B cell (primary cell): ENCODE data around the gene HOXD9. TPM values are rescaled to one million over a fixed set of nuclear protein-coding genes. Genes with fewer than 3 reads are reported as not detected.

Experiments used
- ATAC-seq: fragments of 200-7000 bp; cut with Tn5 transposase; one replicate; pipeline ENCODE4 v1.10.0; 2021; ENCODE audit warnings: low read depth, mild to moderate bottlenecking, moderate number of reproducible peaks, moderate library complexity
- CTCF ChIA-PET: fragments of 350-600 bp; sonication (Branson Sonifier 250); formaldehyde crosslinking; loops from one replicate; lab custom pipeline; 2021; ENCODE audit warnings: antibody characterized with exemption, inconsistent platforms; lab: Charles Lee
- POLR2A ChIA-PET: fragments of 350-600 bp; sonication (Branson Sonifier 250); formaldehyde crosslinking; loops from one replicate; lab custom pipeline; 2021; ENCODE audit warnings: antibody characterized with exemption; lab: Charles Lee
- DNase-seq: peaks from one replicate; pipeline ENCODE4 v3.0.0; 2013
- H2AFZ ChIP-seq: 2 replicates; pipeline ENCODE4 v1.6.1; 2012; ENCODE audit warnings: mild to moderate bottlenecking, low read depth, low read length; ENCODE audit not compliant: insufficient read depth, poor library complexity, severe bottlenecking
- H3K27ac ChIP-seq, 2 donors: 1 replicate in 1 of 2; 2 replicates in 1 of 2; pipeline ENCODE4 v1.5.1; 2012 to 2013; ENCODE audit warnings: low read length in 2 of 2, mild to moderate bottlenecking in 2 of 2, moderate library complexity in 1 of 2
- H3K27me3 ChIP-seq, 4 experiments: fragments of 200-600 bp in 1 of 4; sonication (generic) in 1 of 4; replicated peaks in 1 of 4; 1 replicate in 2 of 4; 2 replicates in 2 of 4; pipeline versions ENCODE4 v1.6.1 to v1.7.0; 2013 to 2016; ENCODE audit warnings: low read length in 3 of 4, mild to moderate bottlenecking in 2 of 4, mixed read lengths in 1 of 4, moderate library complexity in 1 of 4; ENCODE audit not compliant: insufficient read depth in 4 of 4, control insufficient read depth in 3 of 4; ENCODE audit errors: control extremely low read depth in 1 of 4
- H3K36me3 ChIP-seq, 2 experiments: replicated peaks in 1 of 2; 1 replicate in 1 of 2; 2 replicates in 1 of 2; pipeline versions ENCODE4 v1.6.1 to v1.7.1; 2013; ENCODE audit warnings: low read length in 1 of 2; ENCODE audit not compliant: insufficient read depth in 2 of 2, control insufficient read depth in 1 of 2; ENCODE audit errors: control extremely low read depth in 1 of 2, extremely low read depth in 1 of 2
- H3K4me1 ChIP-seq, 2 donors: fragments of 200-600 bp in 1 of 2; sonication (generic) in 1 of 2; 1 replicate in 1 of 2; 2 replicates in 1 of 2; pipeline versions ENCODE4 v1.5.1 to v1.6.1; 2013 to 2017; ENCODE audit warnings: low read length in 2 of 2; ENCODE audit not compliant: control insufficient read depth in 2 of 2, insufficient read depth in 2 of 2
- H3K4me2 ChIP-seq: replicated peaks from 2 replicates; pipeline ENCODE3; 2012; ENCODE audit warnings: mild to moderate bottlenecking, low read depth, low read length; ENCODE audit not compliant: poor library complexity, severe bottlenecking
- H3K4me3 ChIP-seq, 5 experiments: fragments of 200-600 bp in 1 of 5; sonication (generic) in 1 of 5; 1 replicate in 3 of 5; 2 replicates in 2 of 5; pipeline versions ENCODE4 v1.5.1 to v1.7.0; 2011 to 2016; ENCODE audit warnings: low read length in 4 of 5, mild to moderate bottlenecking in 4 of 5, low read depth in 2 of 5, control low read depth in 1 of 5, moderate library complexity in 1 of 5; ENCODE audit not compliant: insufficient read depth in 1 of 5; ENCODE audit errors: control extremely low read depth in 1 of 5, extremely low read depth in 1 of 5
- H3K79me2 ChIP-seq: fragments of 200-600 bp; sonication (generic); one replicate; pipeline ENCODE4 v1.6.0; 2016; ENCODE audit warnings: low read length; ENCODE audit not compliant: control insufficient read depth, insufficient read depth
- H3K9ac ChIP-seq: fragments of 200-600 bp; sonication (generic); 2 replicates; pipeline ENCODE4 v1.6.1; 2017; ENCODE audit warnings: mild to moderate bottlenecking, low read length, moderate library complexity
- H3K9me3 ChIP-seq, 3 donors: one replicate each; pipeline versions ENCODE4 v1.6.1 to v1.7.1; 2013; ENCODE audit warnings: low read length in 2 of 3; ENCODE audit not compliant: control insufficient read depth in 2 of 3, insufficient read depth in 1 of 3; ENCODE audit errors: control extremely low read depth in 1 of 3
- H4K20me1 ChIP-seq: 2 replicates; pipeline ENCODE4 v1.6.0; 2012; ENCODE audit warnings: mild to moderate bottlenecking, low read length; ENCODE audit not compliant: insufficient read depth, control insufficient read depth, poor library complexity, severe bottlenecking
- H3K27ac Mint-ChIP-seq: one replicate; pipeline ENCODE4 v1.8.0; 2021; ENCODE audit warnings: mixed read lengths
- H3K27me3 Mint-ChIP-seq: one replicate; pipeline ENCODE4 v1.8.0; 2021; ENCODE audit warnings: mixed read lengths
- H3K4me1 Mint-ChIP-seq: one replicate; pipeline ENCODE4 v1.8.0; 2021; ENCODE audit warnings: mixed read lengths
- H3K4me3 Mint-ChIP-seq: one replicate; pipeline ENCODE4 v1.8.0; 2021; ENCODE audit warnings: mixed read lengths
- H3K9me3 Mint-ChIP-seq: one replicate; pipeline ENCODE4 v1.8.0; 2022; ENCODE audit warnings: mixed read lengths; ENCODE audit not compliant: insufficient read depth
- CTCF ChIP-seq: fragments of 200-600 bp; IDR thresholded peaks from one replicate; pipeline ENCODE4 v1.8.0; 2022; ENCODE audit warnings: antibody characterized with exemption, mild to moderate bottlenecking
- EZH2 ChIP-seq: IDR thresholded peaks from 2 replicates; pipeline ENCODE4 v1.6.1; 2012; ENCODE audit warnings: borderline replicate concordance, low read depth, mild to moderate bottlenecking, moderate library complexity, low read length; ENCODE audit not compliant: insufficient read depth, poor library complexity, severe bottlenecking
- WGBS: methylation state at CpG from one replicate; pipeline ENCODE4 v1.1.5; 2013; ENCODE audit warnings: missing lambda C conversion rate; ENCODE audit not compliant: insufficient coverage; 5-methylcytosine and 5-hydroxymethylcytosine counted together
- intact Hi-C: fragments of 100-400 bp; cut with micrococcal nuclease; formaldehyde crosslinking; loops from one replicate; pipeline ENCODE4 v1.10.0; 2022
- polyA plus RNA-seq: library from polyadenylated mRNA; depleted of rRNA; stranded (reverse); fragments of >200 nt; gene quantifications from 2 replicates; pipeline ENCODE4 v1.2.3, GENCODE V29; 2012
- total RNA-seq, 2 donors: library from RNA; stranded (reverse); fragments of 120-200 nt in 1 of 2; gene quantifications; 1 replicate in 1 of 2; 2 replicates in 1 of 2; pipeline versions ENCODE4 v1.2.3 to v1.2.4, GENCODE V29; 2013 to 2022

The HOXD9 gene
- total and polyA plus RNA-seq, 2 donors (not counting 1 experiment from before 2014, with no cell fraction given): not detected

- Mint-ChIP-seq H3K9me3 (peaks cover 2% of the 10 kb centered on the region), H3K4me3 (no peak overlapping the region), H3K27ac (peak overlapping the region; percentile 38), H3K4me1 (peaks cover 9% of the 10 kb centered on the region), H3K27me3 (peaks cover 68% of the 10 kb centered on the region)
- ChIA-PET CTCF (interaction anchor here (1.3 kb wide), 1 partner anchor 31 kb away, joined by 3 read pairs; no protein-coding TSS in a partner anchor), POLR2A (no interaction called here)
- no peak for ATAC-seq
- 15% methylated on average over 10 of the region's 22 CpGs for WGBS
- peaks cover 0 to 72% (median 0%) of the 10 kb centered on the region in 3 donors for H3K9me3 ChIP-seq
- H3K4me3 ChIP-seq: no peak overlapping the region
- no peaks in the 10 kb centered on the region for H4K20me1 ChIP-seq
- H3K9ac ChIP-seq: no peak overlapping the region
- H3K27ac ChIP-seq: no peak overlapping the region
- H2AFZ ChIP-seq: no peak overlapping the region
- peaks cover 12 to 24% of the 10 kb centered on the region in 2 donors for H3K4me1 ChIP-seq
- no peaks in the 10 kb centered on the region for H3K79me2 ChIP-seq
- intact Hi-C loops: no loop called here
- peaks cover 0 to 94% (median 57%) of the 10 kb centered on the region in 4 experiments for H3K27me3 ChIP-seq
- DNase-seq: no peak
- no peak for TF ChIP-seq EZH2
- TF ChIP-seq CTCF: no peak
- no peaks in the 10 kb centered on the region for H3K36me3 ChIP-seq
- H3K4me2 ChIP-seq: no peak overlapping the region
These were observed 38.7 kb downstream of the HOXD9 start for GRCh38 chr2:176160986-176161824.
